ENCODE data around the gene PVRIG. TPM values are rescaled to one million over a fixed set of nuclear protein-coding genes. Genes with fewer than 3 reads are reported as not detected.
"Not testable (repeated sequence)": the region's sequence is repeated elsewhere in the genome, so short reads cannot be mapped to it uniquely, and the experiment has no call there.

PVRIG gene
- total RNA-seq, 2 experiments from 2014 or later, result 83.3 to 86.6 TPM

GRCh38 chr7:100177045-100178001, 42.4 kb upstream of the PVRIG start, which contains the start of the genes GPC2 and STAG3:
Gene GPC2, minus strand, starts transcription at chr7:100177381. Its CDS starts 182 bp downstream, at chr7:100177199.
Gene STAG3, plus strand, starts transcription at chr7:100177918. Its CDS starts 2,639 bp downstream, at chr7:100180557.
- POLR2A ChIA-PET, result interaction anchor here (1.0 to 1.5 kb wide), 4 partner anchors 13 to 41 kb away, joined by 3 to 8 read pairs (median 6); partner anchors contain the start of gene LAMTOR4
- CTCF ChIA-PET (ENCODE audit: unreplicated experiment), result interaction anchor here (0.6 kb wide), 1 partner anchor 1928 kb away, joined by 3 read pairs; no protein-coding TSS in a partner anchor
- DNase-seq (ENCODE audit: low spot score), result peak; percentile 98
- Histone ChIP-seq H3K4me1 (ENCODE audit: insufficient read depth, low read length, poor library complexity, severe bottlenecking) (peaks cover 76% of the 10 kb centered on the region), H3K36me3 (ENCODE audit: insufficient read depth, low read length) (peaks cover 9% of the 10 kb centered on the region; the same call in 1 of the 2 replicates), H3K4me2 (ENCODE audit: low read length) (peak within 1 kb of the TSS; percentile 99), H3K4me3 (ENCODE audit: low read depth, low read length, poor library complexity, severe bottlenecking) (peak within 1 kb of the TSS; percentile 95), H4K20me1 (ENCODE audit: insufficient read depth, low read length) (no peaks in the 10 kb centered on the region), H3K79me2 (ENCODE audit: insufficient read depth, low read depth, low read length) (peaks cover 6% of the 10 kb centered on the region; the same call in 1 of the 2 replicates), H2AFZ (ENCODE audit: low read length) (peak within 1 kb of the TSS; percentile 56), H3K9me3 (ENCODE audit: low read length) (no peaks in the 10 kb centered on the region), H3K9me2 (ENCODE audit: insufficient read depth, low read length) (no peaks in the 10 kb centered on the region), H3K27ac (ENCODE audit: low read depth, low read length, poor library complexity, severe bottlenecking) (peak within 1 kb of the TSS; percentile 39)
- no peak for TF ChIP-seq EZH2phosphoT487 (IDR thresholded peaks at IDR 0.05; ENCODE audit: borderline replicate concordance, low read depth, low read length)
- no peak for TF ChIP-seq CTCF (conservative IDR thresholded peaks at IDR 0.05; ENCODE audit: low read length)
- intact Hi-C loops (cut with micrococcal nuclease; ENCODE audit: unreplicated experiment), result no loop called here
- BruUV-seq (replicated peaks), result no TSS peak

DNA sequence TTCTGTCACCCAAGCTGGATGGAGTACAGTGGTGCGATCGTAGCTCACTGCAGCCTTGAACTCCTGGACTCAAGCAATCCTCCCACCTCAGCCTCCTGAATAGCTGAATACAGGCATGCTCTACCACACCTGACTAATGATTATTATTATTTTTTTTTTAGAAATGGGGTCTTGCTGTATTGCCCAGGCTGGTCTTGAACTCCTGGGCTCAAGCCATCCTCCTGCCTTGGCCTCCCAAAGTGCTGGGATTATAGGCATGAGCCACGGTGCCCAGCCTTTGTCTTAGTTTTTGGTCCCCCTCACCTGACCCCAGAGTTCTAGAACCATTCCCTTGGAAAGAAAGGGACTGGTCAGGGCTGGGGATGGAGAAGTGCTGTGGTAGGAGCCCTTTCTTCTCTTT, 39.7 kb upstream of the PVRIG start:
- BruUV-seq (replicated peaks); H3K9me3 ChIP-seq (ENCODE audit: low read length); H3K79me2 ChIP-seq (ENCODE audit: insufficient read depth, low read depth, low read length); H4K20me1 ChIP-seq (ENCODE audit: insufficient read depth, low read length); H3K9me2 ChIP-seq (ENCODE audit: insufficient read depth, low read length); intact Hi-C loops (cut with micrococcal nuclease; ENCODE audit: unreplicated experiment); DNase-seq (ENCODE audit: low spot score); H3K36me3 ChIP-seq (ENCODE audit: insufficient read depth, low read length): not testable (repeated sequence)
- peak overlapping the region; percentile 53 for H3K4me2 ChIP-seq (ENCODE audit: low read length)
- H2AFZ ChIP-seq (ENCODE audit: low read length), result peak overlapping the region; percentile 24; the same call in 1 of the 2 replicates
- peak overlapping the region; percentile 27 for H3K4me3 ChIP-seq (ENCODE audit: low read depth, low read length, poor library complexity, severe bottlenecking)
- POLR2A ChIA-PET, result interaction anchor here (0.7 to 1.4 kb wide), 3 partner anchors 38 to 232 kb away, joined by 3 to 7 read pairs (median 6); no protein-coding TSS in a partner anchor
- CTCF ChIA-PET (ENCODE audit: unreplicated experiment), result interaction anchor here (0.6 to 1.0 kb wide), 2 partner anchors 10 to 35 kb away, joined by 3 to 8 read pairs; no protein-coding TSS in a partner anchor
- peaks cover 78% of the 10 kb centered on the region for H3K4me1 ChIP-seq (ENCODE audit: insufficient read depth, low read length, poor library complexity, severe bottlenecking)
- peak overlapping the region; percentile 79 for H3K27ac ChIP-seq (ENCODE audit: low read depth, low read length, poor library complexity, severe bottlenecking)

DNA sequence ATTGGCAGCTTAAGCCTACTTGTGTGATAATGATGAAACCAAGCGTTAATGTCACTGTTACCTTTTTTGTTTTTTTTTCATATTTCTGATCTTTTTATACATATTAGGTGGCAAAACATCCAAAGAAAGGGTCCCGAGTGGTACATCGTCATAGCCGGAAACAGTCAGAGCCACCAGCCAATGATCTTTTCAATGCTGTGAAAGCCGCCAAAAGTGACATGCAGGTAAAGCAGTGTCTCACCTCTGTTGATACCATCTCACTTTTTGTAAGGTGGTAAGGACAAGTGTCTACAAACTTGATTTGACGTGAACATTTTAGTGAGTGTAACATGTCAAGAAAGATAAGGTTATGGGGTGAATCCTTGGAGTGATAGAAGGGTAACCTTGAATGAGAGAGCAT, 37.1 kb upstream of the PVRIG start:
- H4K20me1 ChIP-seq (ENCODE audit: insufficient read depth, low read length); DNase-seq (ENCODE audit: low spot score); H3K4me3 ChIP-seq (ENCODE audit: low read depth, low read length, poor library complexity, severe bottlenecking); H3K79me2 ChIP-seq (ENCODE audit: insufficient read depth, low read depth, low read length); H3K9me2 ChIP-seq (ENCODE audit: insufficient read depth, low read length); CTCF ChIA-PET (ENCODE audit: unreplicated experiment); intact Hi-C loops (cut with micrococcal nuclease; ENCODE audit: unreplicated experiment); BruUV-seq (replicated peaks); H3K36me3 ChIP-seq (ENCODE audit: insufficient read depth, low read length); H3K9me3 ChIP-seq (ENCODE audit: low read length): not testable (repeated sequence)
- Histone ChIP-seq H3K27ac (ENCODE audit: low read depth, low read length, poor library complexity, severe bottlenecking) (peak overlapping the region; percentile 79), H3K4me1 (ENCODE audit: insufficient read depth, low read length, poor library complexity, severe bottlenecking) (peaks cover 69% of the 10 kb centered on the region), H2AFZ (ENCODE audit: low read length) (peak overlapping the region; percentile 27; the same call in 1 of the 2 replicates), H3K4me2 (ENCODE audit: low read length) (peak overlapping the region; percentile 53; the same call in 1 of the 2 replicates)
- POLR2A ChIA-PET, result interaction anchor here (0.7 to 1.3 kb wide), 3 partner anchors 11 to 171 kb away, joined by 4 to 6 read pairs (median 4); partner anchors contain the start of gene LAMTOR4

DNA sequence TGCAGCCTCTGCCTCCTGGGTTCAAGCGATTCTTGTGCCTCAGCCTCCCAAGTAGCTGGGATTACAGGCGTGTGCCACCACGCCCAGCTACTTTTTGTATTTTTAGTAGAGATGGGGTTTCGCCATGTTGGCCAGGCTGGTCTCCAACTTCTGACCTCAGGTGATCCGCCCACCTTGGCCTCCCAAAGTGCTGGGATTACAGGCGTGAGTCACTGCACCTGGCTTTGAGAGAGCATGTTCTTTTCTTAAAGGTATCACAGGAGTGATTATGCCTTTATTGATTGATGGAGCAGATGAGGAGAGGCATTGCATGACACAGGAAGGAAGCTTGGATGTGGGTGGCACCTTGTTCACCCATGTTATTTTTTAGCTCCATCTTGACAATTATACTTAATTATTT, 36.7 kb upstream of the PVRIG start:
- H3K4me3 ChIP-seq (ENCODE audit: low read depth, low read length, poor library complexity, severe bottlenecking); H3K9me2 ChIP-seq (ENCODE audit: insufficient read depth, low read length); H4K20me1 ChIP-seq (ENCODE audit: insufficient read depth, low read length); DNase-seq (ENCODE audit: low spot score); H3K79me2 ChIP-seq (ENCODE audit: insufficient read depth, low read depth, low read length); BruUV-seq (replicated peaks); H3K27ac ChIP-seq (ENCODE audit: low read depth, low read length, poor library complexity, severe bottlenecking); CTCF ChIA-PET (ENCODE audit: unreplicated experiment); H3K36me3 ChIP-seq (ENCODE audit: insufficient read depth, low read length); intact Hi-C loops (cut with micrococcal nuclease; ENCODE audit: unreplicated experiment); H3K9me3 ChIP-seq (ENCODE audit: low read length); H3K4me2 ChIP-seq (ENCODE audit: low read length); H2AFZ ChIP-seq (ENCODE audit: low read length): not testable (repeated sequence)
- H3K4me1 ChIP-seq (ENCODE audit: insufficient read depth, low read length, poor library complexity, severe bottlenecking), result peaks cover 64% of the 10 kb centered on the region
- POLR2A ChIA-PET, result interaction anchor here (0.7 to 1.3 kb wide), 3 partner anchors 11 to 171 kb away, joined by 4 to 6 read pairs (median 4); partner anchors contain the start of gene LAMTOR4

Data from OCI-LY7 (cell line).